ENCODE results near the gene TMEM235.

TMEM235 gene

DNA sequence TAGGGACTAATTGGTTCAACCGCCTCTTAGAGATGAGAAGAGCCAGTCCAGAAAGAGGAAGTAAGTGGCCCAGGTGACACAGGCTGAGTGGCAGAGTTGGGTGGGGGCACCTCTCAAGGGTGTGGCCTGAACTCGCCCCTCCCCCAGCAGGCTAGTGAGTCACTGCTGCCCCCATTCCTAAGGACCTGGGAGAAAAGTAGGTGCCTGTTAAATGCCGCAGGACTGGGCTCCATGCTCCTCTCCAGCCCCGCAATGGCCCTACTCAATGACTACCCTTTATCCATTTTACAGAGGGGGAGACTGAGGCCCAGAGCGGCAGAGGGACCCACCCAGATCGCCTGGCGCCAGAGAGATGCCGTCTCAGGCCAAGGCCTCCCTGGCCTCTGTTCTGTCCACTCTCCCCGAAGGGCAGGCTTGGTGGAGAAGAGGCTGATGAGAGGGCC is 8.1 kb downstream of the TMEM235 start:
- TF ChIP-seq ZFX (IDR thresholded peaks at IDR 0.05; ENCODE audit: borderline replicate concordance) = no peak
- TF ChIP-seq, protein P1, sequence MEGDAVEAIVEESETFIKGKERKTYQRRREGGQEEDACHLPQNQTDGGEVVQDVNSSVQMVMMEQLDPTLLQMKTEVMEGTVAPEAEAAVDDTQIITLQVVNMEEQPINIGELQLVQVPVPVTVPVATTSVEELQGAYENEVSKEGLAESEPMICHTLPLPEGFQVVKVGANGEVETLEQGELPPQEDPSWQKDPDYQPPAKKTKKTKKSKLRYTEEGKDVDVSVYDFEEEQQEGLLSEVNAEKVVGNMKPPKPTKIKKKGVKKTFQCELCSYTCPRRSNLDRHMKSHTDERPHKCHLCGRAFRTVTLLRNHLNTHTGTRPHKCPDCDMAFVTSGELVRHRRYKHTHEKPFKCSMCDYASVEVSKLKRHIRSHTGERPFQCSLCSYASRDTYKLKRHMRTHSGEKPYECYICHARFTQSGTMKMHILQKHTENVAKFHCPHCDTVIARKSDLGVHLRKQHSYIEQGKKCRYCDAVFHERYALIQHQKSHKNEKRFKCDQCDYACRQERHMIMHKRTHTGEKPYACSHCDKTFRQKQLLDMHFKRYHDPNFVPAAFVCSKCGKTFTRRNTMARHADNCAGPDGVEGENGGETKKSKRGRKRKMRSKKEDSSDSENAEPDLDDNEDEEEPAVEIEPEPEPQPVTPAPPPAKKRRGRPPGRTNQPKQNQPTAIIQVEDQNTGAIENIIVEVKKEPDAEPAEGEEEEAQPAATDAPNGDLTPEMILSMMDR (IDR thresholded peaks at IDR 0.05) = no peak
- H3K27ac ChIP-seq = no peak overlapping the region

DNA sequence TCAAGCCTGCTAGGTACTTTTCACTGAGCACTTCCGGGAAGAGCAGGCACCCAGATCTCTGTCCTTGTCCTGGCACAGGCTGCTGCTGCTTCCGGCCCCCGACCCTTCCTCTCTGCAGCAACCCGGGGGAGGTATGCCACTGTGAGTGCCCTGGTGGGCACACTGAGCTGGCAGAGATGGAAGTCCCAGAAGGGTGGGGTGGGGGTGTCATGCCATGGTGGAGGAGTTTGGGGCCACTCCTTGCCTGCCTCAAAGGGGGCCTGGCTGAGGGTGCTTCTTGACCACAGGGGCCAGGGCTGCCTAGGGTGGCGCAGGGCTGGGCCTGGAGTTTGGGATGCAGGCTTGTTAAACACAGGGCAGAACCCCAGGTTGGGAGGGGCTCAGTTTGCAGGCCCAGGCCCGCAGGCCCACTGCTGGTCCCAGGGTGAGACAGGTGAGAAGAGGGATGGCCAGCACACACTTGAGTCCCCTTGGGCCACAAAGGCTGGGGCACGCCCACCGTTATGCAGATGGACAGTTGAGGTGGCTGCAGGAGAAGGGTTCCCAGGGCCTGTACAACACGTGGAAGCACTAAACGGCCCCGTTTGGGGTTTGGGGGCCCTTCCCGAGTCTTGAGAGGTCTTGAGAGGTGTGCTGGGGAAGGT is 8.7 kb downstream of the TMEM235 start:
- TF ChIP-seq, protein P1 (IDR thresholded peaks at IDR 0.05) = no peak
- TF ChIP-seq ZFX (IDR thresholded peaks at IDR 0.05; ENCODE audit: borderline replicate concordance) = no peak
- H3K27ac ChIP-seq = no peak overlapping the region

DNA sequence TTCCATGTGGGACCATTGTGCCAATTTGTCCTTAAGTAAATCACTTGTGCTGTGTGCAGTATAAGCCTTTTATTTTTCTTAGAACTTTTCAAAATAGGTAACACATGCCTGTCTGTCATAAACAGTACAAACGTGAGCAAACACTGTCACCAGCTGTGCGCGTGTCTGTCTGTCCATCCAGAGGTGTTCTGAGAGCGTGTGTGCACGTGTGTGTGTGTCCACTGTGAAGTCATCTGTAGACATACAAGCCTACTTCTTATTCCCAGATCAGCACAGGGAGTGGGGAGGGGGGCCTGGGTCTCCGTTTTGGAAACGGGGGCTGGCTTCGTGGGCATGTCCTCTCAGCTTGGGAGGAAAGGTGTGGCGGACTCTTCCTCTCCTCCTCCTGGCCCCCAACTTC is 9.4 kb downstream of the TMEM235 start:
- TF ChIP-seq ZFX (IDR thresholded peaks at IDR 0.05; ENCODE audit: borderline replicate concordance) = no peak
- TF ChIP-seq, protein P1 (IDR thresholded peaks at IDR 0.05) = no peak
- no peak overlapping the region for H3K27ac ChIP-seq

DNA sequence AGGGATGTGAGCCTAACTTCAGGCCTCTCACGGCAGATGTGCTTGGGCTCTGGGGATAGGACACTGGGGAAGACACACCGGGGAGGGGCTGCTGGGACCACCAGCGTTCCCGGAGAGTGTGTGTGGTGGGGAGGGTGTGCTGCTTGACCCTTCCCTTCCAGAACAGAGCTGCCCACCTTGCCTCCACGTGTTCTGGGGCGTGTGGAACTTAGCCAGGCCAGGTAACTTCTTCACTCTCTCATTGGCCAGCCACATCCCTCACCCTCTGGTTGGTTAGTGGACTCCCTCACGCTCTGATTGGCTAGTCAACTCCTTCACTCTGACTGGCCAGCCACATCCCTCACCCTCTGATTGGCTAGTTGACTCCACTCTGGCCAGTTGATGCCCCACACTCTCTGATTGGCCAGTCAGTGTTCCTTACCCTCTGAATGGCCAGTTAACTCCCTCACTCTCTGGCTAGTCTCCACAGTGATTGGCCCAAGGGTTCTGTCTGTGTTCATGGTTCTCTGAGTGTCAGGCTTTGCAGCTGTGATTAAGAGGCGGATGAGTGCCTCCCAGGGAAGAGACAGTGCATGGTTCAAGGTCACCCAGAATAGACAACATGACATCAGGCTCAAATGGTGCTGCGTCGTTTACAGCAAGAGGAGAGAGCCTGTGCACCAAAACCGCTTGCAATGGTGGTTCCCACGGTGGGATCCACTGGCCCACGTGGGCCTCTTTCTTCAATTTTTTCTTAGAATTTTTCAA is 10.0 kb downstream of the TMEM235 start:
- H3K27ac ChIP-seq = peak overlapping the region; percentile 20; the same call in 1 of the 2 replicates
- TF ChIP-seq ZFX (IDR thresholded peaks at IDR 0.05; ENCODE audit: borderline replicate concordance) = no peak
- TF ChIP-seq, protein P1 (IDR thresholded peaks at IDR 0.05) = no peak

DNA sequence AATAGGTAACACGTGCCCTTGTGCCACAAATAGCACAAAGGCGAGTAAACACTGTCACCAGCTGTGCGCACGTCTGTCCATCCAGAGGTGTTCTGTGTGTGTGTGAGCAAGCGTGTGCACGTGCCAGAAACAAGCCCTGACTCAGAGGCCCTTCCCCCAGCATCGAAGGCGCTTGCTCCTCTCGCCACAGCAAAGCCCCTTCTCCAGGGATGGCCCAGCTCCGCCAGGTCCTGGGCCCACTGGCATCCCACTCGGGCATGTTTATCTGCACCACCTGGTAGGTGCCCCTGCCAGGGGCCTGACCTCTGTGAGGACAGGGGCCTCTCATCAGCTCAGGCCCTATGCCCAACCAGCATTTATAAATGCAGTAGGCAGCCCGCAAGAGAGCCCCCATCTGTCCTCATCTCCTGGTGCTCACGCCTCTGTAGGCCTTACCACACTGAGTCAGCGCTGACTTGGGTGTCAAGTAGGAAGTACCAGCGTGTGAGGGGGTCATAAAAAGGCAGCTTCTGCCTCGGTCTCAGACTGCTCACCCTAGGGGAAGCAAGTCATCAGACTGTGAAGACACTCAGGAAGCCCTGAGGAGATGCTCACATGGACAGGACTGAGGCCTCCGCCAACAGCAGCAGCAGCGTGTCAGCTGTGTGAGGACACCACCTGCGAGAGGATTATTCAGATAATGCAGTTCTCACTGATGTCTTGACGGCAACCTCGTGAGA is 10.8 kb downstream of the TMEM235 start:
- peak overlapping the region; percentile 20; the same call in 1 of the 2 replicates for H3K27ac ChIP-seq
- TF ChIP-seq, protein P1 (IDR thresholded peaks at IDR 0.05) = no peak
- no peak for TF ChIP-seq ZFX (IDR thresholded peaks at IDR 0.05; ENCODE audit: borderline replicate concordance)

DNA sequence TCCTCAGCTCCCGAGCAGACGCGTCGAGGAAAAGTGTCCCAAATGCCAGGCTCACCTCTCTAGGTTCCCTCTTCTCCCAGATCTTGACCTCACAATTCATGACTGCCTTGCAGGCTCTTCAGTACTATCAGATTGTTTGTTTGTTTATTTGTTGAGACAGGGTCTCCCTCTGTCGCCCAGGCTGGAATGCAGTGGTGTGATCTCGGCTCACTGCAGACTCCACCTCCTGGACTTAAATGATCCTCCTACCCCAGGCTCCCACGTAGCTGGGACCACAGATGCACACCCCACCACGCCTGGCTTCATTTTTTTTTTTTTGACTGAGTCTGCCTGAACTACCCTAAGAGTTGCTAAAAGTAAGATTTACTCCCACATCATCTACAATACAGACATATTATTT is 15.9 kb downstream of the TMEM235 start:
- TF ChIP-seq ZFX (IDR thresholded peaks at IDR 0.05; ENCODE audit: borderline replicate concordance) = no peak
- TF ChIP-seq, protein P1 (IDR thresholded peaks at IDR 0.05) = no peak
- H3K27ac ChIP-seq = no peak overlapping the region
